22Rv1 (cell line): ENCODE measurements around the gene GPRC5A.

Source experiments
- ZFX ChIP-seq: fragments of 450-650 bp; IDR thresholded peaks from 2 replicates; pipeline ENCODE4 v1.6.1; 2017; ENCODE audit warnings: antibody characterized with exemption, borderline replicate concordance
- TF ChIP-seq, protein P1 (sequence below): fragments of 450-650 bp; IDR thresholded peaks from 2 replicates; pipeline ENCODE4 v1.5.1; 2017; ENCODE audit warnings: mild to moderate bottlenecking

DNA sequence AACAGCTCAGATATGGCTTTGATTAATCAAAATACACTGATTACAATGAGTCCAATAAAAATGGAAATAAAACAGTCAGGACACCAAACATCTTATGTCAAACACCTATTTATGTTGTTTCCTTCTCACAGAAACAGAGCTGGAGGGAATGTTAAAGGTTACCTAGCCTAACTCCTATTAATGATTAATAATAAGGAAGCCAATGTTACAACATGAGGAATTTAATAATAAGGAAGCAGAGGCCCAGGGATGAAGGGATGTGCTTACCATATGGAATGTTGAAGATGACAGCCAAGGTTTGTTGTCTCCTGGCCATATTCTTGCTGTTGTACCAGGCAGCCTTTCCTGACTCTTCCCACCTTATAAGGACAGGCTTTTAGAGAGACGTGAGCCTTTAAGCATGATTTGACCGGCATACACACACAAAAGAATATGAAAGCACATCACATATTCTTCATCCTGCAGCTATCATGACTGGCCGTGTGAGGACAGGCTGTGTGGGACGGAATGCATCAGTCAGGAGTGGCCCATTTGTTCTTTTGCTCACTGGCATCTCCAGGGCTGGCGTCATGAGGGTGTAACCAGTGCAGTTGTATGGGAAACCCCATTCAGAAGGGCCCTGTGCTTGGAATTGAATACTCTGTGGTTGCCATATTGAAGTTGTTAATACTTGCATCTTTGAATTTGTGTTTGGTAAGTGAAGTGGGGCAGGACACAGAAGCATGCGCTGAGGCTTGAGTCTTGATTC lies 63.7 kb downstream of the GPRC5A start:
- TF ChIP-seq, protein P1, sequence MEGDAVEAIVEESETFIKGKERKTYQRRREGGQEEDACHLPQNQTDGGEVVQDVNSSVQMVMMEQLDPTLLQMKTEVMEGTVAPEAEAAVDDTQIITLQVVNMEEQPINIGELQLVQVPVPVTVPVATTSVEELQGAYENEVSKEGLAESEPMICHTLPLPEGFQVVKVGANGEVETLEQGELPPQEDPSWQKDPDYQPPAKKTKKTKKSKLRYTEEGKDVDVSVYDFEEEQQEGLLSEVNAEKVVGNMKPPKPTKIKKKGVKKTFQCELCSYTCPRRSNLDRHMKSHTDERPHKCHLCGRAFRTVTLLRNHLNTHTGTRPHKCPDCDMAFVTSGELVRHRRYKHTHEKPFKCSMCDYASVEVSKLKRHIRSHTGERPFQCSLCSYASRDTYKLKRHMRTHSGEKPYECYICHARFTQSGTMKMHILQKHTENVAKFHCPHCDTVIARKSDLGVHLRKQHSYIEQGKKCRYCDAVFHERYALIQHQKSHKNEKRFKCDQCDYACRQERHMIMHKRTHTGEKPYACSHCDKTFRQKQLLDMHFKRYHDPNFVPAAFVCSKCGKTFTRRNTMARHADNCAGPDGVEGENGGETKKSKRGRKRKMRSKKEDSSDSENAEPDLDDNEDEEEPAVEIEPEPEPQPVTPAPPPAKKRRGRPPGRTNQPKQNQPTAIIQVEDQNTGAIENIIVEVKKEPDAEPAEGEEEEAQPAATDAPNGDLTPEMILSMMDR = no peak
- no peak for TF ChIP-seq ZFX
